D341Med (cell line): ENCODE measurements around the gene AFAP1.

Experiments
- DNase-seq: peaks from one replicate; pipeline ENCODE4 v3.0.0; 2012; ENCODE audit warnings: low spot score

AFAP1 gene

GRCh38 chr4:7841071-7841470 is 98.6 kb downstream of the AFAP1 start:
- no peak for DNase-seq

GRCh38 chr4:7839856-7840255 is 99.8 kb downstream of the AFAP1 start:
- no peak for DNase-seq

- no peak for DNase-seq
Observed at GRCh38 chr4:7838136-7838782, 101.4 kb downstream of the AFAP1 start.

GRCh38 chr4:7837597-7838135 is 102.0 kb downstream of the AFAP1 start:
- no peak for DNase-seq

- no peak for DNase-seq
Observed at GRCh38 chr4:7831858-7832730, 107.6 kb downstream of the AFAP1 start.

- DNase-seq, result peak; percentile 66
Observed at GRCh38 chr4:7831330-7831729, 108.3 kb downstream of the AFAP1 start.

- DNase-seq, result no peak
Observed at GRCh38 chr4:7830747-7831146, 108.9 kb downstream of the AFAP1 start.

- DNase-seq, result no peak
Observed at GRCh38 chr4:7829652-7830580, 109.7 kb downstream of the AFAP1 start.

- no peak for DNase-seq
Observed at GRCh38 chr4:7828793-7829301, 110.8 kb downstream of the AFAP1 start.

GRCh38 chr4:7828011-7828720 is 111.5 kb downstream of the AFAP1 start:
- no peak for DNase-seq

- DNase-seq, result no peak
Observed at GRCh38 chr4:7827566-7827965, 112.1 kb downstream of the AFAP1 start.

- no peak for DNase-seq
Observed at GRCh38 chr4:7826909-7827306, 112.8 kb downstream of the AFAP1 start.

- no peak for DNase-seq
Observed at GRCh38 chr4:7826176-7826908, 113.3 kb downstream of the AFAP1 start.

- DNase-seq, result no peak
Observed at GRCh38 chr4:7824218-7824617, 115.4 kb downstream of the AFAP1 start.

GRCh38 chr4:7823416-7823824 is 116.2 kb downstream of the AFAP1 start:
- peak; percentile 87 for DNase-seq

GRCh38 chr4:7822877-7823276 is 116.8 kb downstream of the AFAP1 start:
- DNase-seq, result peak; percentile 52

GRCh38 chr4:7822137-7822505 is 117.5 kb downstream of the AFAP1 start:
- no peak for DNase-seq

- DNase-seq, result no peak
Observed at GRCh38 chr4:7821245-7822136, 118.2 kb downstream of the AFAP1 start.

- no peak for DNase-seq
Observed at GRCh38 chr4:7820031-7820818, 119.4 kb downstream of the AFAP1 start.
